ENCODE measurements around the gene ARX.

ARX gene

DNA sequence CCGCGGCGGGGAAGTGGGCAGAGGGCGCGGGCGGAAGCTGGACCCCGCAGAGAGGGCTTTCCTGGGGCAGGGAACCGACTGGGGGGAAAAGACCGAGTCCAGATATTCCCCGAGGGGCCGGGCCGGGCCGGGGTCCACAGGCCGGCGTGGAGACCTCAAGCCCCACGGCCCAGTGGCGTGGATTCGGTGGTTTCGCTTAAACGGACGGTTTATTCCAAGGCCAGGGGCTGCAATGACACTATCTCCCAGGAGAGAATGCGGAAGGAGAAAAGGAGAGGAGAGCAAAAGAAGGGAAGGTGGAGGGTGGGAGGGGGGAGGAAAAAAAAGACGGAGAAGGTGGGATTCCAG is 10.8 kb downstream of the ARX start:
- TF ChIP-seq, protein P1, sequence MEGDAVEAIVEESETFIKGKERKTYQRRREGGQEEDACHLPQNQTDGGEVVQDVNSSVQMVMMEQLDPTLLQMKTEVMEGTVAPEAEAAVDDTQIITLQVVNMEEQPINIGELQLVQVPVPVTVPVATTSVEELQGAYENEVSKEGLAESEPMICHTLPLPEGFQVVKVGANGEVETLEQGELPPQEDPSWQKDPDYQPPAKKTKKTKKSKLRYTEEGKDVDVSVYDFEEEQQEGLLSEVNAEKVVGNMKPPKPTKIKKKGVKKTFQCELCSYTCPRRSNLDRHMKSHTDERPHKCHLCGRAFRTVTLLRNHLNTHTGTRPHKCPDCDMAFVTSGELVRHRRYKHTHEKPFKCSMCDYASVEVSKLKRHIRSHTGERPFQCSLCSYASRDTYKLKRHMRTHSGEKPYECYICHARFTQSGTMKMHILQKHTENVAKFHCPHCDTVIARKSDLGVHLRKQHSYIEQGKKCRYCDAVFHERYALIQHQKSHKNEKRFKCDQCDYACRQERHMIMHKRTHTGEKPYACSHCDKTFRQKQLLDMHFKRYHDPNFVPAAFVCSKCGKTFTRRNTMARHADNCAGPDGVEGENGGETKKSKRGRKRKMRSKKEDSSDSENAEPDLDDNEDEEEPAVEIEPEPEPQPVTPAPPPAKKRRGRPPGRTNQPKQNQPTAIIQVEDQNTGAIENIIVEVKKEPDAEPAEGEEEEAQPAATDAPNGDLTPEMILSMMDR (IDR thresholded peaks at IDR 0.05; ENCODE audit: insufficient read depth, missing control alignments): no peak
- no peak for FAIRE-seq
- DNase-seq (ENCODE audit: insufficient read length, low spot score): no peak

DNA sequence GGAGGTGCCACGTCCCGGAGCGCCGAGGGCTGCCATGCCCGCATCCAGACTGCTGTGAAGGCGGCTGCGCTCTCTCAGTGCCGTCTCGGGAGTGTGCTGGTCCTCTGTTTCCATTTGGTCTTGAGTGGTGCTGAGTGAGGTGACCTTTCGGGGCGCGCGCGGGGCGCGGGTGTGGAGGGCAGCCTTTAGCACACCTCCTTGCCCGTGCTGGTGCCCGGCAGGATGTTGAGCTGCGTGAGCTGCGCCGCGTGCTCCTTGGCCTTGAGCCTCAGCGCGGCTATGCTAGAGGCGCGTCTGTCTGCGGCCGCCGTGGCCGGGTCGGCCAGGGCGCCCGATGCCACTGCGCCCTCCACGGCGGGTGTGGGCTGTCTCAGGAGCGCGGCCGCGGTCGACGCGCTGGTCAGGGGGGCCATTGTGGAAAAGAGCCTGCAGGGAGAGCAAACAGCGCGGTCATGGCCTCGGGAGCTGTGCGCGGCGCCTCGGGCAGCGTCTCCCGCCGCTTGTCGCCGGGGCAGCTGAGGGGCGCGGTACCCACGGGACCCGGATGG is 11.2 kb downstream of the ARX start:
- DNase-seq (ENCODE audit: insufficient read length, low spot score): no peak
- no peak for FAIRE-seq
- TF ChIP-seq, protein P1 (IDR thresholded peaks at IDR 0.05; ENCODE audit: insufficient read depth, missing control alignments): no peak

DNA sequence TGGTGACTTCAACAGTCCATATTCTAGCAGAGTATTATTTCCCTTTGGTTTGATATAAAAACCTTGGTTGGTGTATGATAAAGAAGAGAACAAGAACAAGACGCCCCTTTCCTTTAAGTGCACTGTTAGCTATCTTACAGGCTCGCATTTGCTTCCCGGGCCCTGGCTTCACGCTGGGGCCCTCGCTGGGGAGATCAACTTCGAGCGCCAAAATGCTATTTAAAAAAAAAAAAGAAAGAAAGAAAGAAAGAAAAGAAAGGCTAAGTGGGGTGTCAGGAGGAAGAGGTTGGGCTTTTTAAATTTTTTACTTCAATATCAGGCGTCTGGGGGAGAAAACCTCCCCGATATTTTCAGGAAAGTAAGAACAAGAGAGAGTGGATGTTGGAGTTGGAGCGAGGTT is 11.7 kb downstream of the ARX start:
- TF ChIP-seq, protein P1 (IDR thresholded peaks at IDR 0.05; ENCODE audit: insufficient read depth, missing control alignments): no peak
- no peak for FAIRE-seq

DNA sequence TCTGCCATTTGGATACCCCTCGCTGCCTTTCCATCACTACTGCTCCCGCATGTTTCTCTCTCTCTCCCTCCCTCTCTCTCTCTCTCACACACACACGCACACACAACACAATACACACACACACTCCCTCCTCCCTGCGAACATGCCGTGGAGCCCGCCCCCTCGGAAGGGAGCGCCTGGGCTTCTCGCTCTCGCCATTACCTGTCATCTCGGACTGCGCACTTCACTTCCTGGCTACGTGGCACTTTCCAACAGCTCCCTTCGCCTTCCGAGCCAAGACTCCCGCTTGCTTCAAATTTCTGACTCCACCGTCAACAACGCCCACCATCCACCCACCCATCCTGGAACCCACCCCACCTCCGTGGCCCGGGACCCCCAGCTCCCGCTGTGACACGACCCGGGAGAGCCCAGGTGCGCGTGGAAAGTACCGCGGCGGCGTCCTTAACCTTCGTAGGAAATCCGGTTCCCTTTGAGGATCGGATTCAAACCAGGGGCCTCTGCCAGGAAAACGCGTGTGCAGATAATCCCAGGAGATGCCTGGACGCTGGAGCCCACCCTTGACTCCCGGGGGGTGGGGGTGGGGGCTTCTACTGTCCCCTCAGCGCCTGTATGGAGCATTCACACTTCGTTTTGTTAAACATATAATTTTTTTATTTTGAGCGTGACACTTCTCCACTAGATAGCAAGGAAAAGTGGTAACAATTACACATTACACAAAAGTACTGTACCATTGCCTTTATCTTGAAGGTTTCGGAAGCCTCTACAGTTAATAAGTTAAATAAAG is 12.5 kb downstream of the ARX start:
- TF ChIP-seq, protein P1 (IDR thresholded peaks at IDR 0.05; ENCODE audit: insufficient read depth, missing control alignments): no peak
- DNase-seq (ENCODE audit: insufficient read length, low spot score) (no peak), FAIRE-seq (no peak)

More for the DNA sequence above, 11.7 kb downstream of the ARX start:
- no peak for DNase-seq (ENCODE audit: insufficient read length, low spot score)

DNA sequence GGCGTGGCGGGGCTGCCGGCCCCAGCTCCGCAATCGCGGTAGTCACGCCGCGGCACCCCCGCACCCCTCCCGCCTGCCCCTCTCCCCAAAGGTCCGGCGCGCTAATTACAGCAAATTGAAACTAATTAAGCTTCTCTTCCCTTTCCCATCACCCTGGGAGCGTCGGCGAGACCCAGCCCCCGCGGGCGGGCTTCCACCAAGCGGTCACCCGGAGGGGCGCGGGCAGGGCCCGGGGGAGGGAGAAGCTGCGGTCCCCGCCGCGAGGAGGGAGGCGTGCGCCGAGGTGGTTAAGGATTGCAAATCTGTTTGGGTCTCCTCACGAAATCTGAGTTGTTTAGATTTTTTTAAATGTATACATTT is 13.1 kb downstream of the ARX start:
- FAIRE-seq (no peak), DNase-seq (ENCODE audit: insufficient read length, low spot score) (no peak)
- TF ChIP-seq, protein P1 (IDR thresholded peaks at IDR 0.05; ENCODE audit: insufficient read depth, missing control alignments): no peak

DNA sequence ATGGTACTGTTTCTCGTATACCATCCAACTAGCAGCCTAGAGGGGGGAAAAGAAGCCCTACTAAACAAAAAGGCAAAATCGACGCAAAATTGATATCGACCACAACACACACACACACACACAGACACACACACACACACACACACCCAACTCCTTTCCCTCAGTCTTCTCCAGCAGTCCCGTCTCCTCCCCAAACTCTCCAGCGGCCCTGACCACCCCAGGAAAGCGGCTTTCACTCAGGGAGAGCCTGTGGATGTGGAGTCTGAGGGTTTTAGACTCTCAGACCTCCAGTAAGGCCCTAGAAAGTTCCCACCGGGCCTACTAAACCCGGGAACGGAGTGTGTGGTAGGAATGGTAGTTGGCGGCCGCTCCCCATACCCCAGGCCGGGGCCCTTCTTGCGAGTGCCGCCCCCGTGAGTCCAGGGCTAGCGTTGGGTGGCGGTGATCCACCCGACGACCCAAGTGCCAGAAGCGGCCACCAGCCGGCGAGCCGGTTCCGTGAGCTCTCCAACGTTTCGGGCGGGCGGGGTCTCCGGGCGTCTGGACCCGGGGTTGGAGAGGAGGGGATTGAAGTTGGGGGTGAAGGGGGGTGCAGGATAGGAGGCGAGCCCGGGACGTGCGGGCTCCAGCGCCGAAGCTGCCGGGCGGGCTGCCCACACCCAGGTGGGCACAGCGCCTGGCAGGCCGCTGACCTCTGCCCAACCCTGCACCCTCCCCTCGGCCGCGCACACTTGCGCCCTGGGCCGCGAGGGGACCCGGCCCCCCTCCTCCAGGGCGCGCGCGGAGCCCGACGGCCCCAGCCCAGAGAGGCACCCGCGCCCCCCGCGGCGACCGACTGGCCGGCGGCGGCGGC is 13.7 kb downstream of the ARX start:
- no peak for FAIRE-seq
- DNase-seq (ENCODE audit: insufficient read length, low spot score): no peak
- TF ChIP-seq, protein P1 (IDR thresholded peaks at IDR 0.05; ENCODE audit: insufficient read depth, missing control alignments): no peak

Measured in D721Med (cell line).